Esophagus squamous epithelium (tissue), 4 donors: ENCODE measurements around the gene ABR.

Experiments used
- POLR2A ChIP-seq, 4 donors: fragments of 450-650 bp; IDR thresholded peaks; one replicate each; pipeline ENCODE4 v1.6.1; 2017; ENCODE audit warnings: antibody characterized with exemption in 4 of 4, mild to moderate bottlenecking in 4 of 4, moderate library complexity in 3 of 4
- TF ChIP-seq, protein P1 (sequence below), 6 experiments: fragments of 450-650 bp in 4 of 6; fragments of 200-600 bp in 2 of 6; sonication (generic) in 2 of 6; IDR thresholded peaks; one replicate each; pipeline ENCODE4 v1.5.1; 2016 to 2019; ENCODE audit warnings: antibody characterized with exemption in 6 of 6, mild to moderate bottlenecking in 4 of 6, moderate library complexity in 4 of 6

- TF ChIP-seq, protein P1, sequence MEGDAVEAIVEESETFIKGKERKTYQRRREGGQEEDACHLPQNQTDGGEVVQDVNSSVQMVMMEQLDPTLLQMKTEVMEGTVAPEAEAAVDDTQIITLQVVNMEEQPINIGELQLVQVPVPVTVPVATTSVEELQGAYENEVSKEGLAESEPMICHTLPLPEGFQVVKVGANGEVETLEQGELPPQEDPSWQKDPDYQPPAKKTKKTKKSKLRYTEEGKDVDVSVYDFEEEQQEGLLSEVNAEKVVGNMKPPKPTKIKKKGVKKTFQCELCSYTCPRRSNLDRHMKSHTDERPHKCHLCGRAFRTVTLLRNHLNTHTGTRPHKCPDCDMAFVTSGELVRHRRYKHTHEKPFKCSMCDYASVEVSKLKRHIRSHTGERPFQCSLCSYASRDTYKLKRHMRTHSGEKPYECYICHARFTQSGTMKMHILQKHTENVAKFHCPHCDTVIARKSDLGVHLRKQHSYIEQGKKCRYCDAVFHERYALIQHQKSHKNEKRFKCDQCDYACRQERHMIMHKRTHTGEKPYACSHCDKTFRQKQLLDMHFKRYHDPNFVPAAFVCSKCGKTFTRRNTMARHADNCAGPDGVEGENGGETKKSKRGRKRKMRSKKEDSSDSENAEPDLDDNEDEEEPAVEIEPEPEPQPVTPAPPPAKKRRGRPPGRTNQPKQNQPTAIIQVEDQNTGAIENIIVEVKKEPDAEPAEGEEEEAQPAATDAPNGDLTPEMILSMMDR (IDR thresholded peaks at IDR 0.05) = no peak
- no peak for TF ChIP-seq POLR2A (IDR thresholded peaks at IDR 0.05)
Observed at GRCh38 chr17:1059131-1059795, 120.5 kb downstream of the ABR start.
